AG04450 (cell line): ENCODE measurements around the gene CASKIN1. TPM values are rescaled to one million over a fixed set of nuclear protein-coding genes. Genes with fewer than 3 reads are reported as not detected.

ENCODE experiments used
- CTCF ChIA-PET: fragments of 300-600, 350-600 bp; formaldehyde crosslinking; extraction: SDS; loops from one replicate; lab custom pipeline; 2022; ENCODE audit warnings: antibody characterized with exemption, inconsistent platforms; lab: Charles Lee
- POLR2A ChIA-PET: fragments of 350-600 bp; formaldehyde crosslinking; extraction: SDS; loops from one replicate; lab custom pipeline; 2021; ENCODE audit warnings: antibody characterized with exemption, inconsistent platforms; lab: Yijun Ruan, JAX
- DNase-seq: peaks from one replicate; pipeline ENCODE4 v3.0.0-alpha.2; 2011; ENCODE audit warnings: low read depth, low spot score
- H3K27ac ChIP-seq: one replicate; pipeline ENCODE4 v1.5.1; 2012; ENCODE audit warnings: low read depth, low read length, control low read depth
- H3K27me3 ChIP-seq: one replicate; pipeline ENCODE4 v1.6.0; 2012; ENCODE audit warnings: low read length; ENCODE audit not compliant: control insufficient read depth, insufficient read depth
- H3K4me3 ChIP-seq: 2 replicates; pipeline ENCODE4 v1.5.1; 2011; ENCODE audit warnings: mild to moderate bottlenecking, low read depth, low read length, control low read depth
- H3K9me3 ChIP-seq: 2 replicates; pipeline ENCODE4 v1.5.1; 2012; ENCODE audit warnings: low read length; ENCODE audit not compliant: control insufficient read depth, insufficient read depth
- CTCF ChIP-seq: IDR thresholded peaks from 2 replicates; pipeline ENCODE4 v1.5.1; 2011; ENCODE audit warnings: low read depth, low read length, control low read depth, inconsistent platforms
- polyA plus RNA-seq: library from polyadenylated mRNA; depleted of rRNA; stranded (reverse); fragments of >200 nt; gene quantifications from 2 replicates; pipeline ENCODE4 v1.2.3, GENCODE V29; 2011

The CASKIN1 gene
- polyA plus RNA-seq, 1 experiment, result 0.02 TPM

- no peak for DNase-seq
- TF ChIP-seq CTCF, result no peak
- Histone ChIP-seq H3K9me3 (peaks cover 14% of the 10 kb centered on the region), H3K27ac (no peak overlapping the region), H3K27me3 (no peaks in the 10 kb centered on the region), H3K4me3 (no peak overlapping the region)
- POLR2A ChIA-PET, result interaction anchor here (0.7 to 1.0 kb wide), 2 partner anchors 22 to 88 kb away, joined by 3 read pairs; no protein-coding TSS in a partner anchor
- CTCF ChIA-PET, result interaction anchor here (0.6 kb wide), 1 partner anchor 111 kb away, joined by 4 read pairs; no protein-coding TSS in a partner anchor
Observed at GRCh38 chr16:2161911-2162310, 34.5 kb downstream of the CASKIN1 start.

- H3K27me3 ChIP-seq, result no peaks in the 10 kb centered on the region
- CTCF ChIA-PET, result interaction anchor here (0.6 to 1.3 kb wide), 3 partner anchors 20 to 155 kb away, joined by 3 to 6 read pairs (median 4); no protein-coding TSS in a partner anchor
Observed at GRCh38 chr16:2160915-2161551, 35.4 kb downstream of the CASKIN1 start.

DNA sequence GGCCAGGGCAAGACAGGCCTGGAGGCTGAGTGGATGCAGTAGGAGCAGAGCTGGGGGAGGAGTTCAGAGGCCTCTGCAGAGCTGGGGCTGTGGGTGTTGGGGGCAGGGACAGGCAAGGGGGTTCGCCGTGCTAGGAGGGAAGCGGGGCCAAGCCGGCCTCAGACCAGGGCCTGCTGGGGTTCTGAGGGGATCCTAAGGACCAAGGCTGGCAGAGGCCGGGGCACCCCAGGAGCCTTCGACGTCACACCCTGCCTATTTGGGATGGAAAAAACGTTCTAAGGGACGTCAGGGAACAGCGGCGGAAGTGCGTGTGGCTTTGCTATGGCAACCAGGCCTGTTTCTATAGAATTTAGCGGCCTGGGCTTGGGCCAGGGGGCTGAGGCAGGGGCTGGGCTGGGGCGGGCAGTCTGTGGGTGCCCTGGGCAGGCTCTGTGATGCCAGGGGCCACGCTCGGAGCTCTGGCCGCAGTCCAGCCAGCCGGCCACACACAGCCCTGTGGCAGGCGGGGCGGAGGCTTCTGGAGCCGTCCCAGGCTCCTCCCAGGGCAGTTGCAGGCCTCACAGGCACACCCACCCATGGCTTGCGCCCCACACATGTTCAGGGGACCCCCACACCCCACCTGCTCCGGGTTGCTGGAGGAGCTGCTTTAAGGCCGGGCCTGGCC, 37.1 kb downstream of the CASKIN1 start:
- H3K9me3 ChIP-seq, result peaks cover 12% of the 10 kb centered on the region
- ChIA-PET POLR2A (no interaction called here), CTCF (interaction anchor here (0.6 kb wide), 1 partner anchor 19 kb away, joined by 3 read pairs; no protein-coding TSS in a partner anchor)
- DNase-seq, result no peak
- no peaks in the 10 kb centered on the region for H3K27me3 ChIP-seq
- no peak for TF ChIP-seq CTCF
- H3K4me3 ChIP-seq, result peak overlapping the region; percentile 32; the same call in 1 of the 2 replicates
- H3K27ac ChIP-seq, result peak overlapping the region; percentile 65

More at GRCh38 chr16:2160915-2161551, 35.4 kb downstream of the CASKIN1 start:
- POLR2A ChIA-PET, result interaction anchor here (1.0 kb wide), 1 partner anchor 23 kb away, joined by 3 read pairs; no protein-coding TSS in a partner anchor
- Histone ChIP-seq H3K4me3 (no peak overlapping the region), H3K27ac (peak overlapping the region; percentile 70), H3K9me3 (peaks cover 14% of the 10 kb centered on the region)
- no peak for TF ChIP-seq CTCF
- no peak for DNase-seq

- Histone ChIP-seq H3K4me3 (no peak overlapping the region), H3K27me3 (no peaks in the 10 kb centered on the region), H3K9me3 (peaks cover 1% of the 10 kb centered on the region; the same call in 1 of the 2 replicates), H3K27ac (peak overlapping the region; percentile 31)
- DNase-seq, result no peak
- CTCF ChIA-PET, result no interaction called here
- TF ChIP-seq CTCF, result no peak
- POLR2A ChIA-PET, result interaction anchor here (0.7 kb wide), 1 partner anchor 36 kb away, joined by 7 read pairs; no protein-coding TSS in a partner anchor
Observed at GRCh38 chr16:2158262-2158638, 38.2 kb downstream of the CASKIN1 start.
